Skin epidermis (tissue), 12 donors: ENCODE data around the gene AFF1.

Experiments
- H3K27ac ChIP-seq, 21 experiments: fragments of 200-600 bp; sonication (generic) in 11 of 21; one replicate each; pipeline ENCODE4 v1.5.0; 2020; ENCODE audit warnings: mild to moderate bottlenecking in 3 of 21, inconsistent platforms in 2 of 21, moderate library complexity in 2 of 21
- H3K4me3 ChIP-seq, 7 experiments: fragments of 200-600 bp; sonication (generic) in 2 of 7; one replicate each; pipeline ENCODE4 v1.5.0; 2020; ENCODE audit warnings: inconsistent platforms in 2 of 7, mild to moderate bottlenecking in 2 of 7, moderate library complexity in 1 of 7

The AFF1 gene

GRCh38 chr4:86944964-86945781 lies 10.4 kb downstream of the AFF1 start:
- no peak overlapping the region for H3K4me3 ChIP-seq
- H3K27ac ChIP-seq, result no peak overlapping the region

DNA sequence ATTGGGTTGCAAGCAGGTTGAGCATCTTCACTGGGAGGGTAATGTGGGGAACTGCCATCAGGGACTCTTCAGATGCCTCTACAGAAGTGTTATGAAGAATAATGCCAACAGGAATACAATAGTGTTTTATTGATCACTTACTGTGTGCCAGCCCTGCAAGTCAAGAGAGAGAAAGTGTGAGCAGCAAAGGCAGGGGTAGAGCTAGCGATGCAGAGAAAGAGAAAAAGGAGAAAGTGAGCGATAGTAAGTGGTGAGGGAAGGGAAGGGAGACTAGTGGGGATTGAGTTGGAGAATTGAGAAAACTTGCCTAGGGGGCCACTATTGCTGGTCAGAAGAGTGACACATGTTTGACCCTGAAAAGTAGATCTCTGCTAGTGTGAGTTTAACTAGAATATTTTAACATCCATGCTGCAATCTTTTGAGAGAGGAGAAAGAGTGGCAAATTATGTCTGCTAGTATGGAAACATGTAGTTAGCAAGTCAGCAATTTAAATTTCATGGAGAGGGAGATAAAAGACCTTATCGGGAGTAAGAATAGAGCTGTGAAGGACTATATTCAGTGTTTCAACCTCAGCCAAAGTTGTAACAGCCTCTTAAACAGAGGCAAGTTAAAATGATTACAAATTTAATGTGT lies 12.2 kb downstream of the AFF1 start:
- Histone ChIP-seq H3K27ac (peak overlapping the region in 7 of 21 experiments; percentile 1 to 35 (median 10)), H3K4me3 (no peak overlapping the region)

- H3K27ac ChIP-seq, result peak overlapping the region in 6 of 21 experiments; percentile 1 to 35 (median 10)
- no peak overlapping the region for H3K4me3 ChIP-seq
Observed at GRCh38 chr4:86947501-86948120, 12.8 kb downstream of the AFF1 start.

GRCh38 chr4:86948276-86948675 lies 13.5 kb downstream of the AFF1 start:
- Histone ChIP-seq H3K4me3 (no peak overlapping the region), H3K27ac (peak overlapping the region in 3 of 21 experiments; percentile 1 to 35 (median 5))

GRCh38 chr4:86950831-86951525 lies 16.2 kb downstream of the AFF1 start:
- H3K27ac ChIP-seq, result peak overlapping the region in 5 of 21 experiments; percentile 27 to 43 (median 28)

DNA sequence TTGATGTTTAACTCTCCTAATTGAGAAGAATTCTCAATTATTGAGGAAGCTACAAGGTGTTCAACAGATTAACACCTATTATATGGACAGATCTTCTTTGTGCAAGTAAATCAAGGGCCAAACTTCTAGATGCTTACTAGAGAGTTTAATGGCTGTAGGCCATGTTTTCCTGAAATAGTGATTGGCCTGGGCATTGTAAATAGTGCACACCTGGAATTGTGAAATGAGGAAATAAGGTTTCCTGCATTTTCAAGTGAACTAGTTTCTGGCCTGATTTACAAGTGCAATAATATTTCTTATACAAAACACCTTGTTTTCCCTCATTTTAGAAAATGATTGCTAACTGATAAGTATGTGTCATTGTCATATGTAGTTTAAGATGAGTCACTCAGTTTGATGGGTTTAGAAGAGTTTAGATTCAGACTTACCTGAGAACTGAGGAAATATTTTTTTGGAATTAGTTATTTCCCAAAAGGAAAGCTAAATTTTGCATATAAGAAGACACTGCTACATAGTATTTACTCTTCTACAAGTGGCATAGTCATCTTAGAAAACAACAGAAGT lies 21.2 kb downstream of the AFF1 start:
- Histone ChIP-seq H3K4me3 (no peak overlapping the region), H3K27ac (no peak overlapping the region)

More at GRCh38 chr4:86950831-86951525, 16.2 kb downstream of the AFF1 start:
- H3K4me3 ChIP-seq, result no peak overlapping the region

DNA sequence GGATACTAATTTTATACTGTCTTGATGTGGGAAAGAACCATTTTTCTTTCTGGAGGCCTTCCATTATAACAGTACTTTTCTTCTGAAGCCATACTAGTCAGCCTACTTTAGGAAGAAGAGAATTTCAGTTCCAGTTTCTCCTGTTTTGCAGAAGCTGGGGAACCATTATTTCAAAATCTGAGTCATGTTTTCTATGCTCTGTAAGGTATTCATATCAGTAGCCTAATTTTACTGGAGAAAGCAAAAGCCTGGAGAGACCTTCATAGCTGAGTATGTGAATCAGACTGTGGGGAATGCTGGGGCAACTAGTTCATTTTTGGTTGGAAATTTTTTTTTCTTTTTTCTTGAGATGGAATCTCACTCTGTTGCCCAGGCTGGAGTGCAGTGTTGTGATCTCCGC lies 22.4 kb downstream of the AFF1 start:
- H3K4me3 ChIP-seq, result no peak overlapping the region
- peak overlapping the region in 4 of 21 experiments; percentile 7 to 52 (median 34) for H3K27ac ChIP-seq

GRCh38 chr4:86959588-86960500 lies 25.0 kb downstream of the AFF1 start:
- peak overlapping the region in 2 of 21 experiments; percentile 36 to 45 for H3K27ac ChIP-seq
- H3K4me3 ChIP-seq, result no peak overlapping the region

DNA sequence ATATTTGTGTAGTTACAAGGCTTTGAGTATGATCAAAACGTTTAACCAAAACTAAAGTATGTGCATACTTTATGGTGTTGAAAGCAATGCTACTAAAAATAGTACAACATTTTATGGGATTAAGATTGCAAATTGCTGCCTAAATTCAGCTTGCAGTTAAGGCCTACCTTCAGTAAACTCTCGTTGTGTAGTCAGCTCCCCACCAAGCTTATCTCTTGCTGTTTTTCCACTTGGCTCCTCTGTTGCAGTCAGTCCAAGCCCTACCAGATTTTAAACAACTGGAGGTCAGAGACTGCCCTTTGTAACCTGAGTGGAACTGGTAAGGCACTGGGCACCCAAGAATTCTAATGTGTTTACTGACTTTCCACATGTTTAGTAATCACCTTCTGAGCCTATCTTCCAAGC lies 25.7 kb downstream of the AFF1 start:
- Histone ChIP-seq H3K27ac (peak overlapping the region in 3 of 21 experiments; percentile 36 to 45 (median 38)), H3K4me3 (no peak overlapping the region)

DNA sequence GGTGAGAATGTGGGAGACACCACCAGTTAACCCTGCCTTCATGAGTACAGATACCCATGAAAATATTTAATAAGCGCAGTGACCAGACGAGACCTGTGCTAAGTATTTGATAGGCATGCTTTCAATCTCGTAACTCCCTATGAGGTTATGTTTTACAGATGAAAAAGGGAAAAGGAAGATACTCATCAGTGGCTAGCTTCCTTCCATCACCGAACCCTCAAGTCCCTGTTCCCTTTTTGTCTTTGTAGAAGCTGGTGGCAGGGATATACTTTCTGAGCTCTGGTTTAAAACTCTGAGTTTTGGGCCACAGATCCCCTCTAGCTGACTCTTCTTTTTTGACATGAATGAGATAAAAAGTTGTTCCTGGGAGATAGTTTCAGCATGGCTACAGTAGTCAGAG lies 26.3 kb downstream of the AFF1 start:
- Histone ChIP-seq H3K27ac (peak overlapping the region in 3 of 21 experiments; percentile 36 to 45 (median 38)), H3K4me3 (no peak overlapping the region)

GRCh38 chr4:86961605-86962295 lies 26.9 kb downstream of the AFF1 start:
- no peak overlapping the region for H3K4me3 ChIP-seq
- H3K27ac ChIP-seq, result peak overlapping the region in 1 of 21 experiments; percentile 45

DNA sequence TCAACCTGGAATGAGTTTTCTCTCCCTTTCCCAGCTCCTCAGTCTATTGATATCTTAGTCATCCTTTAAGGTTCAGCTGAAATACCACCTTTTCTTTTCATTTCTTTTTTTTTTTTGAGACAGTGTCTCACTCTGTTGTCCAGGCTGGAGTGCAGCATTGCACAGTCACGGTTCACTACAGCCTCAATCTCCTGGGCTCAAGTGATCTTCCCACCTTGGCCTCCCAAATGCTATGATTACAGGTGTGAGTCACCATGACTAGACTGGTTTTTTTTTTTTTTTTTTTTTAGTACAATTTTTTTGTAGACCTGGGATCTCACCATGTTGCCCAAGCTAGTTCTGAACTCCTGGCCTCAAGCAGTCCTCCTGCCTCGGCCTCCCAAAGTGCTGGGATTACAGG lies 28.9 kb downstream of the AFF1 start:
- Histone ChIP-seq H3K27ac (no peak overlapping the region), H3K4me3 (no peak overlapping the region)

- Histone ChIP-seq H3K4me3 (no peak overlapping the region), H3K27ac (no peak overlapping the region)
Observed at GRCh38 chr4:86965019-86965976, 30.5 kb downstream of the AFF1 start.

DNA sequence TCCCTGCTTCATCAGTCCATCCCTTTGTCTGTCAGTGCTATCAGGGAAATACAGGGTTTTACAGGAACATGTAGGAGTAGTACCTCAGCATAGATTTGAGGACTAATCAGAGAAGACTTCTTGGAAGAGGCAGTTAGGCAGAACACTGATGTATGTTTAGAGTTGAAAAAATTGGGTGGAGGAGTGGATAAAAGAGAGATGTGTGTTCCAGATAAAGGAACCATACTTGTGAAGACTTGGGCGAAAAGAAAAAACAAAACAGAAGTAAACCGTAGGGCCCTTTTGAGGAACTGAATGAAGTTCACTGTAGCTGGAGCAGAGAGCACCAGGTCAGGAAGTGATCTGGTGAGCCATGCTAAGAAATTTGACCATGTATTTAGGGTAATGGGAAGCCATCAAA lies 32.3 kb downstream of the AFF1 start:
- H3K4me3 ChIP-seq, result no peak overlapping the region
- peak overlapping the region in 1 of 21 experiments; percentile 0 for H3K27ac ChIP-seq

DNA sequence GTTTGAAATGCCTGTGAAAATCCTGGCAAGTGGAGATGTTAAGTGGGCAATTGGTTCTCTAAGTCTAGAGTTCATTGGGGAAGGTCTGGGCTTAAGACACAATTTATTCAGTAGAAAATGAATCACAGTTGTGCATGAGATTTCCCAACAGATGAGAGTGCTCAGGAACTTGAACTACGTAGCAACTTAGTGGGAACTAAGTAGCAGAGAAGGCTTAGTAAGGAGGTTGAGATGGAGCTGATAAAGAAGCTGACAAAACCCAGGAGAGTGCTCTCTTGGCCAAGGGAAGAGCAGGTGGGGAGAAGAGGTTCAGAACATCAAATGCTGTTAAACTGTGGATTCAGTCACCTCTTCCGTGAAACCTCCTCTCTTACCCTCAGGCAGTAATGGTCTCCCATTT lies 33.0 kb downstream of the AFF1 start:
- H3K27ac ChIP-seq, result no peak overlapping the region
- no peak overlapping the region for H3K4me3 ChIP-seq

DNA sequence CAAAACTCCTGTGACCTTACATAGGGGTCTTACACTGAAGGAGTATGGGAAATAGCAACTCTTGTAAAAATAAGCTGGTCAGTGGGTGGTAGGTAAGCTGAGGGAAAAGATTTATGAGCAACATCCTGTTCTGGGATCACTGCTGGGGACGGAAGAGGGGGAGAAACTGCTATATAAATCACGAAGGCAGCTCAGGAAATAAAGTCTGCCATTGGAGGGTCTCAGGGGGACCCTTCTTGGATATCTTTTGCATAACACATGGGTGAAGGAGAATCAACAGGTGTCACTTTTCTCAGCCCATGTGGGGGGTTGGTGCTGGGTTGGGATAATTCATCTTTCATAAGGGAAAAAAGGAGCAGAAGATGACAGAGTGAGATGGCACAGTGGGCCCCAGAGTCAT lies 33.7 kb downstream of the AFF1 start:
- H3K4me3 ChIP-seq, result no peak overlapping the region
- peak overlapping the region in 1 of 21 experiments; percentile 7 for H3K27ac ChIP-seq
